GM18861 (cell line): ENCODE measurements around the gene CLRN3.
A peak's percentile ranks its signal among the peaks of the same experiment; 100 is the strongest.

Experiments
- ATAC-seq: cut with Tn5 transposase; IDR thresholded peaks from one replicate; pipeline ENCODE4 v1.9.1; 2021; ENCODE audit not compliant: unreplicated experiment

Gene CLRN3

GRCh38 chr10:127919418-127920271 lies 26.9 kb upstream of the CLRN3 start:
- no peak for ATAC-seq

GRCh38 chr10:127918572-127918971 lies 25.8 kb upstream of the CLRN3 start:
- ATAC-seq: no peak

GRCh38 chr10:127916826-127917225 lies 24.1 kb upstream of the CLRN3 start:
- ATAC-seq: no peak

GRCh38 chr10:127915324-127915723 lies 22.6 kb upstream of the CLRN3 start:
- ATAC-seq: no peak

GRCh38 chr10:127913368-127913759 lies 20.6 kb upstream of the CLRN3 start:
- no peak for ATAC-seq

GRCh38 chr10:127912607-127913367 lies 20.0 kb upstream of the CLRN3 start:
- ATAC-seq: no peak

GRCh38 chr10:127911867-127912257 lies 19.1 kb upstream of the CLRN3 start:
- ATAC-seq: no peak

- no peak for ATAC-seq
Measured at GRCh38 chr10:127911218-127911866, 18.6 kb upstream of the CLRN3 start.

GRCh38 chr10:127910464-127910770 lies 17.7 kb upstream of the CLRN3 start:
- ATAC-seq: no peak

GRCh38 chr10:127909716-127910463 lies 17.1 kb upstream of the CLRN3 start:
- ATAC-seq: no peak

GRCh38 chr10:127908959-127909267 lies 16.2 kb upstream of the CLRN3 start:
- ATAC-seq: no peak

- ATAC-seq: no peak
Measured at GRCh38 chr10:127908106-127908958, 15.6 kb upstream of the CLRN3 start.

- no peak for ATAC-seq
Measured at GRCh38 chr10:127907411-127908105, 14.8 kb upstream of the CLRN3 start.

- peak; percentile 83 for ATAC-seq
Measured at GRCh38 chr10:127906548-127907377, 14.0 kb upstream of the CLRN3 start, which contains the start of gene PTPRE. Gene PTPRE, plus strand, starts transcription at chr10:127907103. Its CDS starts 133,779 bp downstream, at chr10:128040882.

- ATAC-seq: no peak
Measured at GRCh38 chr10:127905848-127906261, 13.1 kb upstream of the CLRN3 start.

- ATAC-seq: no peak
Measured at GRCh38 chr10:127905001-127905847, 12.5 kb upstream of the CLRN3 start.

GRCh38 chr10:127904311-127905000 lies 11.7 kb upstream of the CLRN3 start:
- ATAC-seq: no peak
